T-helper 2 cell treated with Interferon-gamma antibody and Interleukin-4, amounts not matched to agents 5 μg/mL and 100 μg/mL, for 36 hours (primary cell): ENCODE data around the gene ABHD6.
"Not testable (repeated sequence)": the region's sequence is repeated elsewhere in the genome, so short reads cannot be mapped to it uniquely, and the experiment has no call there.

Experiments used
- DNase-seq: peaks from one replicate; pipeline ENCODE4 v3.0.0; 2021; ENCODE audit warnings: low spot score
- H3K27ac Mint-ChIP-seq: one replicate; pipeline ENCODE4 v1.8.0; 2021; ENCODE audit warnings: mild to moderate bottlenecking, mixed read lengths
- H3K27me3 Mint-ChIP-seq: one replicate; pipeline ENCODE4 v1.8.0; 2021; ENCODE audit warnings: low read depth, mixed read lengths
- H3K36me3 Mint-ChIP-seq: one replicate; pipeline ENCODE4 v1.8.0; 2021; ENCODE audit warnings: low read depth, mixed read lengths
- H3K4me1 Mint-ChIP-seq: one replicate; pipeline ENCODE4 v1.8.0; 2021; ENCODE audit warnings: low read depth, mixed read lengths
- H3K4me3 Mint-ChIP-seq: one replicate; pipeline ENCODE4 v1.8.0; 2022; ENCODE audit warnings: mild to moderate bottlenecking, moderate library complexity, mixed read lengths
- H3K9me3 Mint-ChIP-seq: one replicate; pipeline ENCODE4 v1.8.0; 2021; ENCODE audit warnings: mixed read lengths

ABHD6 gene

GRCh38 chr3:58201451-58201850, 36.1 kb upstream of the ABHD6 start:
- DNase-seq, H3K9me3 Mint-ChIP-seq, H3K4me1 Mint-ChIP-seq, H3K27ac Mint-ChIP-seq, H3K36me3 Mint-ChIP-seq, H3K27me3 Mint-ChIP-seq, H3K4me3 Mint-ChIP-seq: not testable (repeated sequence)

- H3K27ac Mint-ChIP-seq: no peak overlapping the region
- no peak for DNase-seq
- H3K9me3 Mint-ChIP-seq: no peaks in the 10 kb centered on the region
- peaks cover 7% of the 10 kb centered on the region for H3K27me3 Mint-ChIP-seq
- H3K36me3 Mint-ChIP-seq: no peaks in the 10 kb centered on the region
- H3K4me1 Mint-ChIP-seq: peaks cover 8% of the 10 kb centered on the region
- no peak overlapping the region for H3K4me3 Mint-ChIP-seq
Observed at GRCh38 chr3:58202917-58203360, 34.7 kb upstream of the ABHD6 start.

GRCh38 chr3:58203541-58203940, 34.1 kb upstream of the ABHD6 start:
- DNase-seq: no peak
- no peaks in the 10 kb centered on the region for H3K9me3 Mint-ChIP-seq
- peaks cover 7% of the 10 kb centered on the region for H3K27me3 Mint-ChIP-seq
- no peak overlapping the region for H3K27ac Mint-ChIP-seq
- H3K4me3 Mint-ChIP-seq: no peak overlapping the region
- H3K36me3 Mint-ChIP-seq: no peaks in the 10 kb centered on the region
- H3K4me1 Mint-ChIP-seq: peaks cover 7% of the 10 kb centered on the region

- H3K4me1 Mint-ChIP-seq: peaks cover 7% of the 10 kb centered on the region
- H3K27me3 Mint-ChIP-seq: peaks cover 7% of the 10 kb centered on the region
- H3K27ac Mint-ChIP-seq: no peak overlapping the region
- H3K4me3 Mint-ChIP-seq: no peak overlapping the region
- DNase-seq: no peak
- H3K9me3 Mint-ChIP-seq: no peaks in the 10 kb centered on the region
- no peaks in the 10 kb centered on the region for H3K36me3 Mint-ChIP-seq
Observed at GRCh38 chr3:58204720-58205119, 32.9 kb upstream of the ABHD6 start.

GRCh38 chr3:58205981-58206380, 31.6 kb upstream of the ABHD6 start:
- H3K27ac Mint-ChIP-seq: no peak overlapping the region
- no peak overlapping the region for H3K4me3 Mint-ChIP-seq

GRCh38 chr3:58206406-58207011, 31.1 kb upstream of the ABHD6 start:
- no peak overlapping the region for H3K27ac Mint-ChIP-seq
- no peaks in the 10 kb centered on the region for H3K36me3 Mint-ChIP-seq
- DNase-seq: peak; percentile 66
- H3K9me3 Mint-ChIP-seq: no peaks in the 10 kb centered on the region
- H3K4me3 Mint-ChIP-seq: no peak overlapping the region
- H3K27me3 Mint-ChIP-seq: peaks cover 11% of the 10 kb centered on the region
- H3K4me1 Mint-ChIP-seq: peaks cover 7% of the 10 kb centered on the region

More at GRCh38 chr3:58205981-58206380, 31.6 kb upstream of the ABHD6 start:
- peaks cover 10% of the 10 kb centered on the region for H3K27me3 Mint-ChIP-seq
- no peaks in the 10 kb centered on the region for H3K9me3 Mint-ChIP-seq
- DNase-seq: no peak
- H3K36me3 Mint-ChIP-seq: no peaks in the 10 kb centered on the region
- peaks cover 7% of the 10 kb centered on the region for H3K4me1 Mint-ChIP-seq

GRCh38 chr3:58207954-58208353, 29.6 kb upstream of the ABHD6 start:
- Mint-ChIP-seq H3K9me3 (no peaks in the 10 kb centered on the region), H3K4me3 (no peak overlapping the region), H3K27me3 (peaks cover 12% of the 10 kb centered on the region), H3K27ac (no peak overlapping the region), H3K36me3 (no peaks in the 10 kb centered on the region), H3K4me1 (peaks cover 7% of the 10 kb centered on the region)
- DNase-seq: no peak

- no peaks in the 10 kb centered on the region for H3K9me3 Mint-ChIP-seq
- peaks cover 12% of the 10 kb centered on the region for H3K4me1 Mint-ChIP-seq
- no peak for DNase-seq
- H3K4me3 Mint-ChIP-seq: no peak overlapping the region
- H3K36me3 Mint-ChIP-seq: no peaks in the 10 kb centered on the region
- H3K27ac Mint-ChIP-seq: no peak overlapping the region
- H3K27me3 Mint-ChIP-seq: peaks cover 9% of the 10 kb centered on the region
Observed at GRCh38 chr3:58209933-58210332, 27.7 kb upstream of the ABHD6 start.

- peaks cover 9% of the 10 kb centered on the region for H3K27me3 Mint-ChIP-seq
- no peak for DNase-seq
Observed at GRCh38 chr3:58210761-58211460, 26.7 kb upstream of the ABHD6 start, which contains the start of gene DNASE1L3. Gene DNASE1L3, minus strand, starts transcription at chr3:58210972. Its CDS starts 66 bp downstream, at chr3:58210906.

GRCh38 chr3:58214484-58215316, 22.9 kb upstream of the ABHD6 start:
- H3K36me3 Mint-ChIP-seq: no peaks in the 10 kb centered on the region
- DNase-seq: peak; percentile 68
- H3K27me3 Mint-ChIP-seq: peaks cover 9% of the 10 kb centered on the region
- H3K27ac Mint-ChIP-seq: no peak overlapping the region
- H3K4me1 Mint-ChIP-seq: peaks cover 26% of the 10 kb centered on the region
- H3K4me3 Mint-ChIP-seq: no peak overlapping the region
- H3K9me3 Mint-ChIP-seq: no peaks in the 10 kb centered on the region

More at GRCh38 chr3:58210761-58211460, 26.7 kb upstream of the ABHD6 start, which contains the start of gene DNASE1L3:
- H3K9me3 Mint-ChIP-seq: no peaks in the 10 kb centered on the region
- H3K4me3 Mint-ChIP-seq: no peak within 1 kb of the TSS
- H3K27ac Mint-ChIP-seq: no peak within 1 kb of the TSS
- peaks cover 19% of the 10 kb centered on the region for H3K4me1 Mint-ChIP-seq
- no peaks in the 10 kb centered on the region for H3K36me3 Mint-ChIP-seq

- Mint-ChIP-seq H3K9me3 (no peaks in the 10 kb centered on the region), H3K36me3 (no peaks in the 10 kb centered on the region), H3K27ac (no peak overlapping the region), H3K4me1 (peaks cover 31% of the 10 kb centered on the region), H3K4me3 (no peak overlapping the region), H3K27me3 (peaks cover 6% of the 10 kb centered on the region)
- no peak for DNase-seq
Observed at GRCh38 chr3:58215317-58216025, 22.1 kb upstream of the ABHD6 start.

- Mint-ChIP-seq H3K27me3 (peaks cover 1% of the 10 kb centered on the region), H3K9me3 (no peaks in the 10 kb centered on the region), H3K4me3 (no peak overlapping the region), H3K36me3 (no peaks in the 10 kb centered on the region), H3K4me1 (peaks cover 36% of the 10 kb centered on the region), H3K27ac (no peak overlapping the region)
- no peak for DNase-seq
Observed at GRCh38 chr3:58216496-58217195, 20.9 kb upstream of the ABHD6 start.

GRCh38 chr3:58217209-58217811, 20.3 kb upstream of the ABHD6 start:
- Mint-ChIP-seq H3K4me3 (no peak overlapping the region), H3K9me3 (no peaks in the 10 kb centered on the region), H3K27me3 (no peaks in the 10 kb centered on the region), H3K27ac (no peak overlapping the region), H3K36me3 (no peaks in the 10 kb centered on the region), H3K4me1 (peaks cover 36% of the 10 kb centered on the region)
- DNase-seq: peak; percentile 48
